CD4-positive, alpha-beta T cell (primary cell): ENCODE data around the gene ZNF784. TPM values are rescaled to one million over a fixed set of nuclear protein-coding genes. Genes with fewer than 3 reads are reported as not detected.

ENCODE experiments used
- ATAC-seq: fragments of 200-7000 bp; cut with Tn5 transposase; one replicate; pipeline ENCODE4 v1.10.0; 2022; ENCODE audit warnings: mild to moderate bottlenecking; ENCODE audit not compliant: poor library complexity
- CTCF ChIA-PET: fragments of 350-600 bp; sonication (Branson Sonifier 250); formaldehyde crosslinking; loops from one replicate; lab custom pipeline; 2021; ENCODE audit warnings: antibody characterized with exemption, inconsistent platforms; lab: Charles Lee
- POLR2A ChIA-PET: fragments of 350-600 bp; sonication (Branson Sonifier 250); formaldehyde crosslinking; loops from one replicate; lab custom pipeline; 2021; ENCODE audit warnings: antibody characterized with exemption, inconsistent platforms; lab: Charles Lee
- DNase-seq, 14 experiments: peaks; one replicate each; pipeline ENCODE4 v3.0.0-alpha.2; 2013 to 2020; ENCODE audit warnings: mixed read lengths in 2 of 14
- H3K27ac ChIP-seq, 2 donors: one replicate each; pipeline versions ENCODE4 v1.5.1 to v1.7.0; 2013; ENCODE audit warnings: low read length in 2 of 2, low read depth in 1 of 2, mild to moderate bottlenecking in 1 of 2
- H3K27me3 ChIP-seq, 2 experiments: 1 replicate in 1 of 2; 2 replicates in 1 of 2; pipeline versions ENCODE4 v1.6.1 to v1.7.0; 2013; ENCODE audit warnings: low read length in 2 of 2, control low read depth in 1 of 2, mild to moderate bottlenecking in 1 of 2, moderate library complexity in 1 of 2; ENCODE audit not compliant: insufficient read depth in 2 of 2, control insufficient read depth in 1 of 2
- H3K36me3 ChIP-seq: one replicate; pipeline ENCODE4 v1.6.1; 2013; ENCODE audit warnings: low read length, control low read depth; ENCODE audit not compliant: insufficient read depth
- H3K4me1 ChIP-seq: one replicate; pipeline ENCODE4 v1.6.1; 2013; ENCODE audit warnings: low read length, control low read depth; ENCODE audit not compliant: insufficient read depth
- H3K4me3 ChIP-seq: one replicate; pipeline ENCODE4 v1.5.1; 2013; ENCODE audit warnings: mild to moderate bottlenecking, low read length, moderate library complexity
- H3K9me3 ChIP-seq, 2 experiments: 1 replicate in 1 of 2; 2 replicates in 1 of 2; pipeline versions ENCODE4 v1.6.1 to v1.7.0; 2013; ENCODE audit warnings: low read length in 2 of 2, mild to moderate bottlenecking in 2 of 2, control low read depth in 1 of 2, moderate library complexity in 1 of 2; ENCODE audit not compliant: control insufficient read depth in 1 of 2, insufficient read depth in 1 of 2
- H3K27ac Mint-ChIP-seq: one replicate; pipeline ENCODE4 v1.8.0; 2020; ENCODE audit warnings: mixed read lengths
- H3K27me3 Mint-ChIP-seq: one replicate; pipeline ENCODE4 v1.8.0; 2021; ENCODE audit warnings: mixed read lengths
- H3K36me3 Mint-ChIP-seq: one replicate; pipeline ENCODE4 v1.8.0; 2021; ENCODE audit warnings: low read depth, mixed read lengths
- H3K4me1 Mint-ChIP-seq: one replicate; pipeline ENCODE4 v1.8.0; 2021; ENCODE audit warnings: low read depth, mixed read lengths
- H3K4me3 Mint-ChIP-seq: one replicate; pipeline ENCODE4 v1.8.0; 2020; ENCODE audit warnings: mild to moderate bottlenecking, mixed read lengths
- H3K9me3 Mint-ChIP-seq: one replicate; pipeline ENCODE4 v1.8.0; 2020; ENCODE audit warnings: mixed read lengths
- intact Hi-C, 2 experiments: fragments of 100-400 bp; cut with DNase I in 1 of 2; cut with micrococcal nuclease in 1 of 2; formaldehyde crosslinking; loops; one replicate each; pipeline versions ENCODE4 v1.15.1 to v1.9.0; 2023 to 2025; cut with DNase I, micrococcal nuclease
- total RNA-seq, 174 experiments: library from RNA in 2 of 174; stranded (reverse) in 2 of 174; gene quantifications; one replicate each; pipeline ENCODE4 v1.2.3 and lab custom pipeline; 2021 to 2026
- TF ChIP-seq, protein P1 (sequence below): fragments of 200-600 bp; IDR thresholded peaks from one replicate; pipeline ENCODE4 v1.8.0; 2022; ENCODE audit warnings: antibody characterized with exemption, mild to moderate bottlenecking

The ZNF784 gene
- total RNA-seq, 2 experiments from 2014 or later: 11.2 to 11.8 TPM

DNA sequence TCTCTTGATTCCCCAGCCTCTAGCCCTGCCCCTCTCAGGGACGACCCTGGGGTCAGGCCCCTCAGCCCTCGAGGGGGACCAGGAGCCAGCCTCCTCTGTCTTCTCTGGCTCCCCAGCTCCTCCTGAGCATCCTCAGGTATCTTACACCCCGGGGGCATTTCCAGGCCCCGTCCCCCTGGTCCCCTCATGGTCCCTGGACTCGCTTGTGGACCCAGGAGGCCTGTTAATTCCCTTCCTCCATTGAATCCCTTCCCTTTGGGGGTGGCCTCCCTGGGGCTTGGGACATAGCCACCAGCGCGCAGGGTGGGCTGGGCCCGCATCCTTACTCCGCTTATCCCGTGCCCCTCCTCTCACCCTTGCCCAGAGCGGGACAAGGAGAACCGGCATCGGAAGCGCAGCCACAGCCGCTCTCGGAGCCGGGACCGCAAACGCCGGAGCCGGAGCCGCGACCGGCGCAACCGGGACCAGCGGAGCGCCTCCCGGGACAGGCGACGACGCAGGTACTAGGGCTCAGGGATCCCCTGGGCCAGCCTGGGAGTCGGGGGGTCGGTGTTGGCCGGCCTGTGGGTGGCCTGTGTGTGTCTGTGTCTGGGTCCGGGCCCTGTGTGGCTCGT is 34.6 kb upstream of the ZNF784 start:
- no peaks in the 10 kb centered on the region for H3K27me3 Mint-ChIP-seq
- no peaks in the 10 kb centered on the region for H3K9me3 Mint-ChIP-seq
- no peak for ATAC-seq
- TF ChIP-seq, protein P1, sequence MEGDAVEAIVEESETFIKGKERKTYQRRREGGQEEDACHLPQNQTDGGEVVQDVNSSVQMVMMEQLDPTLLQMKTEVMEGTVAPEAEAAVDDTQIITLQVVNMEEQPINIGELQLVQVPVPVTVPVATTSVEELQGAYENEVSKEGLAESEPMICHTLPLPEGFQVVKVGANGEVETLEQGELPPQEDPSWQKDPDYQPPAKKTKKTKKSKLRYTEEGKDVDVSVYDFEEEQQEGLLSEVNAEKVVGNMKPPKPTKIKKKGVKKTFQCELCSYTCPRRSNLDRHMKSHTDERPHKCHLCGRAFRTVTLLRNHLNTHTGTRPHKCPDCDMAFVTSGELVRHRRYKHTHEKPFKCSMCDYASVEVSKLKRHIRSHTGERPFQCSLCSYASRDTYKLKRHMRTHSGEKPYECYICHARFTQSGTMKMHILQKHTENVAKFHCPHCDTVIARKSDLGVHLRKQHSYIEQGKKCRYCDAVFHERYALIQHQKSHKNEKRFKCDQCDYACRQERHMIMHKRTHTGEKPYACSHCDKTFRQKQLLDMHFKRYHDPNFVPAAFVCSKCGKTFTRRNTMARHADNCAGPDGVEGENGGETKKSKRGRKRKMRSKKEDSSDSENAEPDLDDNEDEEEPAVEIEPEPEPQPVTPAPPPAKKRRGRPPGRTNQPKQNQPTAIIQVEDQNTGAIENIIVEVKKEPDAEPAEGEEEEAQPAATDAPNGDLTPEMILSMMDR: no peak
- peaks cover 46% of the 10 kb centered on the region for H3K4me1 Mint-ChIP-seq
- no peak overlapping the region for H3K4me3 ChIP-seq
- peak overlapping the region in 1 of 2 donors; percentile 1 for H3K27ac ChIP-seq
- DNase-seq: no peak
- POLR2A ChIA-PET: no interaction called here
- H3K36me3 Mint-ChIP-seq: peaks cover 67% of the 10 kb centered on the region
- H3K27me3 ChIP-seq: no peaks in the 10 kb centered on the region
- CTCF ChIA-PET: interaction anchor here (1.4 kb wide), 1 partner anchor 13 kb away, joined by 3 read pairs; no protein-coding TSS in a partner anchor
- intact Hi-C loops: loop anchor here in 1 of 2 experiments (5.0 to 10.0 kb wide), 2 partner anchors 542 to 1464 kb away; partner anchors contain the start of genes PPP1R12C and TSEN34
- H3K4me3 Mint-ChIP-seq: peak overlapping the region; percentile 72
- peaks cover 60% of the 10 kb centered on the region for H3K4me1 ChIP-seq
- peaks cover 58% of the 10 kb centered on the region for H3K36me3 ChIP-seq
- no peaks in the 10 kb centered on the region for H3K9me3 ChIP-seq
- H3K27ac Mint-ChIP-seq: peak overlapping the region; percentile 93

DNA sequence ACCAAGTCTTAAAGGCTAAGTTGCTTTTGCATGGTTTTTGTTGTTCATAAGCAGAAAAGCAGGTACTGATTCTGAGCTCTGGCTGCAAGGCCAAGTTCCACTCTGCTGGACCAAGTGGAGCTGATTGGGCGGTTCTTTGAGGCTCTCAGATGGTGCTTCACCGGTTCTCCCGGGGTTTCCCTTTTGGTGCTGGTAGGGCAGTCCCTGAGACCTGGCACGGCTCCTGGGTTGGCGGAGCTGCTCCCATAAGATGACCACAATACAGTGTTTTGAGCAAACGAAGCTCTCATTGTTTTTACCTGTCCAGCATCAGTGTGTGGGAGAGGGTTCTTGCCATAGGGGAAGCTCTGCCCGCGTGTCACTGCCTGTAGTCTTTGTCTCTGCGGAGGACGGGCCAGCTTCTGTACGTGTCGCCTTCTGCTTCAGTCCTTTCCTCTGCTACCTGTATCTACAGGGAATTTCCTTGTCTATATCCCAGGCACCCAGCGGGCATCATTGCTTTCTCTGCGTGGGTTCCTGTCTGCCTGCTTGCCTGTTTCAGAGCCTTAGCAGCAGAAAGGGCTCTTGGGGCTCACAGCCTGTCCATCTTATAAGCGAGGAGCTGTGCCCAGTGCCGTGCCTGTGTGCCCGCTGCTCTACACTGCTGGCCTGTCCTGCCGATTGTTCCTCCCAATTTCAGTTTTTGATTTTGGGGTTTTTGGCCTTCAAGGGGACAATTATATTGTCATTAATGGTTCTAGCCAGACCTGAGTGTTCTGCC is 32.8 kb upstream of the ZNF784 start:
- DNase-seq (peak in 2 of 14 experiments; percentile 41 to 52), ATAC-seq (no peak)
- Histone ChIP-seq H3K4me3 (peak overlapping the region; percentile 70), H3K36me3 (peaks cover 40% of the 10 kb centered on the region), H3K9me3 (no peaks in the 10 kb centered on the region), H3K27me3 (no peaks in the 10 kb centered on the region), H3K4me1 (peaks cover 54% of the 10 kb centered on the region), H3K27ac (peak overlapping the region; percentile 9 to 100)
- POLR2A ChIA-PET: interaction anchor here (0.8 to 1.7 kb wide), 8 partner anchors 9 to 58 kb away, joined by 3 to 9 read pairs (median 4); partner anchors contain the start of genes EPN1 and FIZ1
- TF ChIP-seq, protein P1: no peak
- no peaks in the 10 kb centered on the region for H3K9me3 Mint-ChIP-seq
- H3K36me3 Mint-ChIP-seq: peaks cover 55% of the 10 kb centered on the region
- H3K27ac Mint-ChIP-seq: peak overlapping the region; percentile 93
- peaks cover 41% of the 10 kb centered on the region for H3K4me1 Mint-ChIP-seq
- intact Hi-C loops: loop anchor here in 1 of 2 experiments (2.0 to 10.0 kb wide), 3 partner anchors 14 to 1462 kb away; partner anchors contain the start of genes PPP1R12C and TSEN34
- CTCF ChIA-PET: interaction anchor here (1.1 to 1.4 kb wide), 3 partner anchors 14 to 25 kb away, joined by 3 to 5 read pairs (median 3); no protein-coding TSS in a partner anchor
- peak overlapping the region; percentile 94 for H3K4me3 Mint-ChIP-seq
- no peaks in the 10 kb centered on the region for H3K27me3 Mint-ChIP-seq

DNA sequence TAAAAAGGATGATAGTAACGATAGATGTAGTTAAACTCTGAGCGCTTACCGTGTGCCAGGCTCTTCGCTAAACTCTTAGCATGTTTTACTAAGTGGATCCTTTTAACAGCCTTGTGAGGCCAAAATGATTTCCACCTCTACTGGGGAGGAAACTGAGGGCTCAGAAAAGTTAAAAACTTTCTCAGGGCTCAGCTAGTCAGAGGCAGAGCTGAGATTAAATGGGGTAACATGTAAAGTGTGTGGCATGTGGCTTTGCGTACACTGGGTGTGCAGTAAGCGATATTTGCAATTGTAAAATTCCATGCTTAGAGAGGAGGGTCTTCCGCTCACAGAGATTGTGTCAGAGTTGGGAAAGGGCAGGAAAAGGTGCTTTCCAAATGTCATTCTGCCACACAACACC is 32.2 kb upstream of the ZNF784 start:
- Mint-ChIP-seq H3K27ac (peak overlapping the region; percentile 93), H3K4me3 (peak overlapping the region; percentile 94), H3K9me3 (no peaks in the 10 kb centered on the region), H3K36me3 (peaks cover 48% of the 10 kb centered on the region), H3K27me3 (no peaks in the 10 kb centered on the region), H3K4me1 (peaks cover 36% of the 10 kb centered on the region)
- H3K9me3 ChIP-seq: no peaks in the 10 kb centered on the region
- no peak for ATAC-seq
- H3K36me3 ChIP-seq: peaks cover 34% of the 10 kb centered on the region
- ChIA-PET CTCF (interaction anchor here (0.6 to 1.3 kb wide), 3 partner anchors 15 to 147 kb away, joined by 3 to 5 read pairs (median 4); no protein-coding TSS in a partner anchor), POLR2A (interaction anchor here (0.8 to 1.7 kb wide), 7 partner anchors 9 to 57 kb away, joined by 3 to 9 read pairs (median 4); partner anchors contain the start of genes EPN1 and FIZ1)
- DNase-seq: no peak
- intact Hi-C loops: loop anchor here in 1 of 2 experiments (2.0 to 10.0 kb wide), 3 partner anchors 14 to 1462 kb away; partner anchors contain the start of genes PPP1R12C and TSEN34
- H3K27ac ChIP-seq: peak overlapping the region in 1 of 2 donors; percentile 100
- H3K4me3 ChIP-seq: peak overlapping the region; percentile 70
- TF ChIP-seq, protein P1: no peak
- H3K4me1 ChIP-seq: peaks cover 54% of the 10 kb centered on the region
- H3K27me3 ChIP-seq: no peaks in the 10 kb centered on the region
